Measurements from ENCODE around the gene VPS26B. TPM values are rescaled to one million over a fixed set of nuclear protein-coding genes. Genes with fewer than 3 reads are reported as not detected.
"Not testable (repeated sequence)": the region's sequence is repeated elsewhere in the genome, so short reads cannot be mapped to it uniquely, and the experiment has no call there.

VPS26B gene
- total RNA-seq, 1 donor from 2014 or later: 26.9 TPM

DNA sequence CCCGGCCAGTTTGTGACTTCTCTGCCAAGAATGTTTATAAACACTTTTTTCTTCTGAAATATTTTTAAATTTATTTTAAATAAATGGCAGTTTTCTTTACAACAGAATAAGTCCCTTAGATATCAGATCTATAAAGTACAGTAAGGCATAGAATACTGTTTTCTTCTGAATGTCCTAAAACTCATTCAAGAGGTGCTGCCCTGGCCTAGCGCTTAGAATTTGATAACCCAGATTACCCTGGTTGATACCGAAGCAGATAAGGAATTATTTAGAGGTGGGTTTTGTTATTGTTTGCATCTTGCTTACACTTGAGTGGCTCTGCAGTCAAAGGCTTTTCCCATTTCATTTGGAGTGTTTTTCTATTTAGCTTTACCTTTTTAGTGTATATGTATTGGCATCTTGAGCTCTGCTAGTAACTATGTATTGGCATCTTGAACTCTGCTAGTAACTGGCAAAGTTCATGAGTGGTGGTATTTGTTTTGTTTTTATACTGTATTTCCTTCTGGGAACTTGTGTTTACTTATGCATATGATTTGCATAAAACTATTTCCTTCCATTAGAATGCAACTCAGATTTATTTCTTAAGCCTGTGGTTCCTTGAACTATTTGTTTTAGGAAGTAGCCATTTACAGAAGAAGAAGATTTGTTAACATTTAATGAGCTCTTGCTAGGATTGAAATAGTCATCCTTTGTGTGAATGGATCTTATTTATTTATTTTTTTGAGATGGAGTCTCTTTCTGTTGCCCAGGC lies 30.1 kb downstream of the VPS26B start:
- Histone ChIP-seq H3K27me3 (ENCODE audit: control insufficient read depth, insufficient read depth, low read length) (no peaks in the 10 kb centered on the region), H3K4me3 (ENCODE audit: low read depth, low read length) (peak overlapping the region; percentile 78)
- TF ChIP-seq CTCF (IDR thresholded peaks at IDR 0.05; ENCODE audit: insufficient read depth, low read length, poor library complexity, severe bottlenecking): no peak

GRCh38 chr11:134255184-134255561 lies 30.7 kb downstream of the VPS26B start:
- DNase-seq (ENCODE audit: low read depth); H3K27me3 ChIP-seq (ENCODE audit: control insufficient read depth, insufficient read depth, low read length); H3K4me3 ChIP-seq (ENCODE audit: low read depth, low read length); H3K36me3 ChIP-seq (ENCODE audit: control insufficient read depth, insufficient read depth, low read length): not testable (repeated sequence)

More for the DNA sequence above, 30.1 kb downstream of the VPS26B start:
- no peaks in the 10 kb centered on the region for H3K36me3 ChIP-seq (ENCODE audit: control insufficient read depth, insufficient read depth, low read length)
- no peak for DNase-seq (ENCODE audit: low read depth)

GRCh38 chr11:134257101-134257500 lies 32.6 kb downstream of the VPS26B start:
- H3K36me3 ChIP-seq (ENCODE audit: control insufficient read depth, insufficient read depth, low read length): no peaks in the 10 kb centered on the region
- no peak for DNase-seq (ENCODE audit: low read depth)

DNA sequence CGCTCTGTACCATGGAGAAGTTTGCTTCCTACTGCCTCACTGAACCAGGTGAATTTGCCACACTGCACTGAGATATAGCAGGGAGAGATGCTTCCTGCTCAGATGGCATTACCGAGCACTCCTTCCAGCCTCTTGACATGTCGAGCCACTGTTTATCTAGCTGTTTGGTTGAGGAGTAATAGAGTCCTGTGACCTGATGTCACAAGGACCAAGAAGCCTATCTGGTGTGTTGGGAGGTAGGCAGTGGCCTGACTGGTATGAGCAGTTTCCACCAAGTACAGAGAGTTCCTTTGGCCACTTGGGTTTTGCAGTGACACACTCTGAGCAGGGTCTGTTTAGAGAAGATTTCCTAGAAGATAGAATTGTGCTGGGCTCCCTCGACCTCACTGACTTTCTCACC lies 34.1 kb downstream of the VPS26B start:
- H3K4me3 ChIP-seq (ENCODE audit: low read depth, low read length): no peak overlapping the region
- H3K36me3 ChIP-seq (ENCODE audit: control insufficient read depth, insufficient read depth, low read length): no peaks in the 10 kb centered on the region
- no peak for TF ChIP-seq CTCF (IDR thresholded peaks at IDR 0.05; ENCODE audit: insufficient read depth, low read length, poor library complexity, severe bottlenecking)
- H3K27me3 ChIP-seq (ENCODE audit: control insufficient read depth, insufficient read depth, low read length): no peaks in the 10 kb centered on the region
- DNase-seq (ENCODE audit: low read depth): no peak

More at GRCh38 chr11:134257101-134257500, 32.6 kb downstream of the VPS26B start:
- TF ChIP-seq CTCF (IDR thresholded peaks at IDR 0.05; ENCODE audit: insufficient read depth, low read length, poor library complexity, severe bottlenecking): no peak
- no peak overlapping the region for H3K4me3 ChIP-seq (ENCODE audit: low read depth, low read length)
- no peaks in the 10 kb centered on the region for H3K27me3 ChIP-seq (ENCODE audit: control insufficient read depth, insufficient read depth, low read length)

DNA sequence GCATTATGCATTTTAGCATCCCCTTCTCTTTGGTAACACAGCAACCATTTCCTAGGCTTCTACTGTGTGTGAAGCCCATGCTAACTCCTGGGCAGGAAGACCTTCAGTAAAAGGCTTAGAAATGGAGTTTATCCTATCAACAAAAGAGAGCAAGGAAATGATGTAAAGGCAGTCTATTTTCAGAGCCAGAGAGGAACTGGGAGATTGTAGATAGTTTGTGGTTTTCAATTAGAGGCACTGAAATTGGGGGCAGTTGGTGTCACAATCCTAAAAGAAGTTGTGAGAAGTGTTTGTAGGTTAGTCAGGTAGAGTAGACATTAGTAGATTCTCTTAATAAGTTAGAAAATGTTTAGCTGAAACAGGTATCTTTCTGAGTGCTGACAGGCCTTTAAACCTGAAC lies 36.0 kb downstream of the VPS26B start:
- TF ChIP-seq CTCF (IDR thresholded peaks at IDR 0.05; ENCODE audit: insufficient read depth, low read length, poor library complexity, severe bottlenecking): no peak
- Histone ChIP-seq H3K4me3 (ENCODE audit: low read depth, low read length) (no peak overlapping the region), H3K27me3 (ENCODE audit: control insufficient read depth, insufficient read depth, low read length) (no peaks in the 10 kb centered on the region), H3K36me3 (ENCODE audit: control insufficient read depth, insufficient read depth, low read length) (no peaks in the 10 kb centered on the region)
- DNase-seq (ENCODE audit: low read depth): no peak

DNA sequence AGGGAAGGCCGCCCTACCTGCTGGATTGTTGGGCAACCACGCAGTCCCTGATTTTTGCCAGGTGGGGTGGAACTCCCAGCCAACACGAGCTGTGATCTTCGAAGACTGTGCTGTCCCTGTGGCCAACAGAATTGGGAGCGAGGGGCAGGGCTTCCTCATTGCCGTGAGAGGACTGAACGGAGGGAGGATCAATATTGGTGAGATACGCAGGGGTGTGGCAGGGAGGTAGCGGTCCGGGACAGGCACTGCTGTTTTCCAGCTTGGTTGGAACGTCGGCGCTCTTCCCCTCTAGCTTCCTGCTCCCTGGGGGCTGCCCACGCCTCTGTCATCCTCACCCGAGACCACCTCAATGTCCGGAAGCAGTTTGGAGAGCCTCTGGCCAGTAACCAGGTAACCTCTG lies 36.5 kb downstream of the VPS26B start:
- TF ChIP-seq CTCF (IDR thresholded peaks at IDR 0.05; ENCODE audit: insufficient read depth, low read length, poor library complexity, severe bottlenecking): no peak
- Histone ChIP-seq H3K36me3 (ENCODE audit: control insufficient read depth, insufficient read depth, low read length) (no peaks in the 10 kb centered on the region), H3K27me3 (ENCODE audit: control insufficient read depth, insufficient read depth, low read length) (no peaks in the 10 kb centered on the region), H3K4me3 (ENCODE audit: low read depth, low read length) (no peak overlapping the region)
- DNase-seq (ENCODE audit: low read depth): no peak
